Tibial artery (tissue), 4 donors: Measurements from ENCODE around the gene ELOVL6.

Experiments used
- DNase-seq, 2 donors: peaks; one replicate each; pipeline ENCODE4 v3.0.0-alpha.2; 2019
- H3K27ac ChIP-seq, 2 donors: fragments of 200-600 bp; sonication (generic) in 1 of 2; 1 replicate in 1 of 2; 2 replicates in 1 of 2; pipeline ENCODE4 v1.5.1; 2018 to 2019; ENCODE audit warnings: mild to moderate bottlenecking in 1 of 2
- H3K27me3 ChIP-seq, 2 donors: fragments of 200-600 bp; sonication (generic) in 1 of 2; one replicate each; pipeline versions ENCODE4 v1.5.1 to v1.6.0; 2016 to 2019
- H3K36me3 ChIP-seq, 3 donors: fragments of 200-600 bp; sonication (generic) in 2 of 3; one replicate each; pipeline ENCODE4 v1.5.1; 2016 to 2019; ENCODE audit warnings: mild to moderate bottlenecking in 2 of 3
- H3K4me1 ChIP-seq, 4 donors: fragments of 200-600 bp; sonication (generic) in 2 of 4; 1 replicate in 3 of 4; 2 replicates in 1 of 4; pipeline ENCODE4 v1.5.1; 2016 to 2019
- H3K4me3 ChIP-seq, 2 donors: fragments of 200-600 bp; sonication (generic) in 1 of 2; 1 replicate in 1 of 2; 2 replicates in 1 of 2; pipeline ENCODE4 v1.5.1; 2018 to 2019; ENCODE audit warnings: mild to moderate bottlenecking in 2 of 2
- H3K9me3 ChIP-seq, 3 donors: fragments of 200-600 bp; sonication (generic) in 1 of 3; one replicate each; pipeline ENCODE4 v1.5.1; 2016 to 2019
- CTCF ChIP-seq, 2 experiments: fragments of 200-600 bp in 1 of 2; fragments of 450-650 bp in 1 of 2; IDR thresholded peaks; one replicate each; pipeline ENCODE4 v1.5.1; 2017 to 2019; ENCODE audit warnings: antibody characterized with exemption in 2 of 2, mild to moderate bottlenecking in 1 of 2, moderate library complexity in 1 of 2
- intact Hi-C: fragments of 100-400 bp; cut with DNase I; formaldehyde crosslinking; loops from one replicate; pipeline ENCODE4 v1.15.0; 2023; ENCODE audit warnings: low total_unique reads

The ELOVL6 gene

GRCh38 chr4:110020646-110021443, 177.6 kb downstream of the ELOVL6 start:
- Histone ChIP-seq H3K27me3 (no peaks in the 10 kb centered on the region), H3K9me3 (no peaks in the 10 kb centered on the region), H3K4me3 (no peak overlapping the region), H3K27ac (no peak overlapping the region), H3K4me1 (no peaks in the 10 kb centered on the region), H3K36me3 (no peaks in the 10 kb centered on the region)
- no peak for DNase-seq
- no peak for TF ChIP-seq CTCF (IDR thresholded peaks at IDR 0.05)
- intact Hi-C loops = no loop called here

- no peaks in the 10 kb centered on the region for H3K4me1 ChIP-seq
- no peak overlapping the region for H3K27ac ChIP-seq
- DNase-seq = no peak
- intact Hi-C loops = no loop called here
- no peaks in the 10 kb centered on the region for H3K27me3 ChIP-seq
- no peaks in the 10 kb centered on the region for H3K36me3 ChIP-seq
- H3K4me3 ChIP-seq = no peak overlapping the region
- H3K9me3 ChIP-seq = no peaks in the 10 kb centered on the region
- TF ChIP-seq CTCF (IDR thresholded peaks at IDR 0.05) = no peak
Observed at GRCh38 chr4:110020139-110020538, 178.3 kb downstream of the ELOVL6 start.

DNA sequence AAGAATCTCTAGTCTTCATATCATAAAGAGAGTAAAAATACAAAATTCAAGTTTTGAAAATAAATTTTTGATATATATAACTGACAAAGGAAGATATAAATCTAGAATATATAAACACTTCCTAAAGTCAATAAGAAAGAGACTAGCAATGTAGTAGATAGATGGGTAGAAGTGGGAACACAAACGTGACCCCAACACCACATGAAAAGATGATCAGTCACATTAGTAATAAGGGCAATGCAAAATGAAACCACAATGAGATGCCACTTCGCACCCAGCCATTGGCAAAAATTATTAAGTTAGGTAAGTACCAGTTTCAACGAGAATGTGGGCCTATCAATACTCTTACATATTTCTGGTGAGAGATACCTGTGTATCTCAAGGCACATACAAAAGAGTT, 179.3 kb downstream of the ELOVL6 start:
- no peak overlapping the region for H3K4me3 ChIP-seq
- H3K4me1 ChIP-seq = no peaks in the 10 kb centered on the region
- intact Hi-C loops = no loop called here
- no peak overlapping the region for H3K27ac ChIP-seq
- no peak for TF ChIP-seq CTCF (IDR thresholded peaks at IDR 0.05)
- no peaks in the 10 kb centered on the region for H3K9me3 ChIP-seq
- H3K36me3 ChIP-seq = no peaks in the 10 kb centered on the region
- H3K27me3 ChIP-seq = no peaks in the 10 kb centered on the region
- no peak for DNase-seq

GRCh38 chr4:110014233-110014632, 184.2 kb downstream of the ELOVL6 start:
- TF ChIP-seq CTCF (IDR thresholded peaks at IDR 0.05) = no peak
- Histone ChIP-seq H3K4me1 (no peaks in the 10 kb centered on the region), H3K27me3 (no peaks in the 10 kb centered on the region), H3K4me3 (no peak overlapping the region), H3K9me3 (no peaks in the 10 kb centered on the region), H3K27ac (no peak overlapping the region), H3K36me3 (no peaks in the 10 kb centered on the region)
- intact Hi-C loops = no loop called here
- DNase-seq = no peak

- no peak for TF ChIP-seq CTCF (IDR thresholded peaks at IDR 0.05)
- no peak overlapping the region for H3K4me3 ChIP-seq
- DNase-seq = no peak
- no peaks in the 10 kb centered on the region for H3K36me3 ChIP-seq
- H3K4me1 ChIP-seq = no peaks in the 10 kb centered on the region
- H3K27ac ChIP-seq = no peak overlapping the region
- H3K9me3 ChIP-seq = no peaks in the 10 kb centered on the region
- intact Hi-C loops = no loop called here
- H3K27me3 ChIP-seq = no peaks in the 10 kb centered on the region
Observed at GRCh38 chr4:110012917-110013316, 185.5 kb downstream of the ELOVL6 start.
